Stimulated activated naive CD4-positive, alpha-beta T cell (primary cell): Measurements from ENCODE around the gene CACHD1.

Source experiments
- DNase-seq, 6 experiments: peaks; one replicate each; lab custom pipeline; 2025; lab: John Stamatoyannopoulos, UW

Gene CACHD1

GRCh38 chr1:64469977-64470664 lies at the start of gene CACHD1:
Gene CACHD1, plus strand, starts transcription at chr1:64470129. Its CDS starts 616 bp downstream, at chr1:64470745.
- DNase-seq = peak; percentile 64 to 77 (median 70)

GRCh38 chr1:64421377-64421776 lies 48.6 kb upstream of the CACHD1 start:
- no peak for DNase-seq

- DNase-seq = no peak
Observed at GRCh38 chr1:64423526-64423925, 46.4 kb upstream of the CACHD1 start.

- no peak for DNase-seq
Observed at GRCh38 chr1:64424412-64424811, 45.5 kb upstream of the CACHD1 start.

GRCh38 chr1:64425521-64425920 lies 44.4 kb upstream of the CACHD1 start:
- no peak for DNase-seq

- DNase-seq = no peak
Observed at GRCh38 chr1:64426681-64427080, 43.2 kb upstream of the CACHD1 start.

- DNase-seq = no peak
Observed at GRCh38 chr1:64427879-64428278, 42.0 kb upstream of the CACHD1 start.

- no peak for DNase-seq
Observed at GRCh38 chr1:64433308-64433707, 36.6 kb upstream of the CACHD1 start.

GRCh38 chr1:64433747-64434146 lies 36.2 kb upstream of the CACHD1 start:
- DNase-seq = no peak

GRCh38 chr1:64435000-64435399 lies 34.9 kb upstream of the CACHD1 start:
- no peak for DNase-seq

- no peak for DNase-seq
Observed at GRCh38 chr1:64437453-64437852, 32.5 kb upstream of the CACHD1 start.

GRCh38 chr1:64440183-64440826 lies 29.6 kb upstream of the CACHD1 start:
- no peak for DNase-seq

GRCh38 chr1:64451440-64451839 lies 18.5 kb upstream of the CACHD1 start:
- no peak for DNase-seq

- DNase-seq = no peak
Observed at GRCh38 chr1:64453688-64454087, 16.2 kb upstream of the CACHD1 start.

- no peak for DNase-seq
Observed at GRCh38 chr1:64458915-64459314, 11.0 kb upstream of the CACHD1 start.

GRCh38 chr1:64459743-64460142 lies 10.2 kb upstream of the CACHD1 start:
- no peak for DNase-seq

- DNase-seq = no peak
Observed at GRCh38 chr1:64466033-64466432, 3.9 kb upstream of the CACHD1 start.

- no peak for DNase-seq
Observed at GRCh38 chr1:64469116-64469976, 583 bp upstream of the CACHD1 start.

- DNase-seq = peak in 2 of 6 experiments; percentile 33 to 46
Observed at GRCh38 chr1:64470665-64471217, 812 bp downstream of the CACHD1 start.

GRCh38 chr1:64471218-64472039 lies 1.5 kb downstream of the CACHD1 start:
- peak in 4 of 6 experiments; percentile 10 to 53 (median 35) for DNase-seq

GRCh38 chr1:64472040-64472376 lies 2.1 kb downstream of the CACHD1 start:
- DNase-seq = no peak

- DNase-seq = no peak
Observed at GRCh38 chr1:64472805-64473204, 2.9 kb downstream of the CACHD1 start.
